HCT116 (cell line): ENCODE data around the gene ATF6B. TPM values are rescaled to one million over a fixed set of nuclear protein-coding genes. Genes with fewer than 3 reads are reported as not detected.

Experiments
- ATAC-seq: fragments of 200-7000 bp; cut with Tn5 transposase; 2 replicates; pipeline ENCODE4 v1.9.1; 2020; ENCODE audit warnings: mild to moderate bottlenecking, moderate library complexity
- BruUV-seq: library from RNA; stranded (reverse); fragments of 400-500 nt; replicated peaks from 2 replicates; lab custom pipeline; 2021; lab: Mats Ljungman, UMichigan
- CTCF ChIA-PET: fragments of 300-600 bp; sonication (Branson Sonifier 250); formaldehyde crosslinking; loops from one replicate; lab custom pipeline; 2021; ENCODE audit warnings: antibody characterized with exemption; lab: Charles Lee
- POLR2A ChIA-PET: fragments of 300-600, 350-600 bp; sonication (Branson Sonifier 250); formaldehyde crosslinking; loops from one replicate; lab custom pipeline; 2021; ENCODE audit warnings: antibody characterized with exemption; lab: Charles Lee
- RAD21 ChIA-PET, 2 experiments: fragments of 300-600 bp; sonication (Branson Sonifier 250); formaldehyde crosslinking; loops; one replicate each; lab custom pipeline; 2023; ENCODE audit warnings: low total read pairs in 2 of 2; ENCODE audit not compliant: uncharacterized antibody in 2 of 2, unreplicated experiment in 2 of 2, low non-redundant PET in 1 of 2; lab: Charles Lee
- DNase-seq: peaks from one replicate; pipeline ENCODE4 v3.0.0-alpha.2; 2010; ENCODE audit warnings: low read depth, low spot score
- H2AFZ ChIP-seq: fragments of 200-600 bp; shearing (Covaris generic), sonication (generic); 2 replicates; pipeline ENCODE4 v1.6.1; 2017; ENCODE audit warnings: low read depth, mixed run types, mixed read lengths, antibody characterized with exemption, low read length; ENCODE audit not compliant: poor library complexity, severe bottlenecking
- H3K27ac ChIP-seq: 2 replicates; pipeline ENCODE4 v1.5.1; 2012; ENCODE audit warnings: low read depth, low read length
- H3K27me3 ChIP-seq: fragments of 200-600 bp; sonication (generic); 2 replicates; pipeline ENCODE4 v1.6.1; 2016; ENCODE audit warnings: mixed run types, low read length, mixed read lengths; ENCODE audit not compliant: insufficient read depth
- H3K36me3 ChIP-seq, 2 experiments: fragments of 200-500 bp in 1 of 2; fragments of 200-600 bp in 1 of 2; sonication (Bioruptor generic) in 1 of 2; sonication (generic) in 1 of 2; 2 replicates each; pipeline versions ENCODE4 v1.5.1 to v1.6.1; 2014 to 2016; ENCODE audit warnings: low read length in 2 of 2, inconsistent platforms in 1 of 2, mixed read lengths in 1 of 2, mixed run types in 1 of 2; ENCODE audit not compliant: insufficient read depth in 2 of 2, control insufficient read depth in 1 of 2
- H3K4me1 ChIP-seq, 2 experiments: fragments of 200-600 bp in 1 of 2; sonication (generic) in 1 of 2; 2 replicates each; pipeline versions ENCODE4 v1.5.1 to v1.6.1; 2012 to 2017; ENCODE audit warnings: low read length in 2 of 2, inconsistent platforms in 1 of 2, mild to moderate bottlenecking in 1 of 2, mixed read lengths in 1 of 2, mixed run types in 1 of 2, moderate library complexity in 1 of 2; ENCODE audit not compliant: insufficient read depth in 2 of 2, control insufficient read depth in 1 of 2
- H3K4me2 ChIP-seq: fragments of 200-600 bp; sonication (generic); 2 replicates; pipeline ENCODE4 v1.6.1; 2017; ENCODE audit warnings: mixed run types, low read length, mixed read lengths
- H3K4me3 ChIP-seq, 2 experiments: fragments of 200-600 bp in 1 of 2; sonication (generic) in 1 of 2; replicated peaks in 1 of 2; 2 replicates each; pipeline ENCODE4 v1.5.1; 2011 to 2016; ENCODE audit warnings: low read length in 2 of 2, control low read depth in 1 of 2, low read depth in 1 of 2, mild to moderate bottlenecking in 1 of 2, mixed read lengths in 1 of 2, mixed run types in 1 of 2
- H3K79me2 ChIP-seq: fragments of 200-600 bp; sonication (generic); 2 replicates; pipeline ENCODE4 v1.6.1; 2017; ENCODE audit warnings: mild to moderate bottlenecking, mixed run types, low read length, moderate library complexity, mixed read lengths; ENCODE audit not compliant: insufficient read depth
- H3K9ac ChIP-seq: fragments of 200-600 bp; sonication (generic); 2 replicates; pipeline ENCODE4 v1.6.1; 2016; ENCODE audit warnings: low read length, mixed read lengths
- H3K9me2 ChIP-seq: fragments of 200-600 bp; sonication (generic), shearing (Covaris generic); 2 replicates; pipeline ENCODE4 v1.6.1; 2017; ENCODE audit warnings: mixed run types, mild to moderate bottlenecking, moderate library complexity; ENCODE audit not compliant: insufficient read depth
- H3K9me3 ChIP-seq, 2 experiments: fragments of 200-500 bp in 1 of 2; fragments of 200-600 bp in 1 of 2; sonication (Bioruptor generic) in 1 of 2; sonication (generic) in 1 of 2; 2 replicates each; pipeline ENCODE4 v1.6.1; 2014 to 2017; ENCODE audit warnings: low read length in 2 of 2, mixed read lengths in 2 of 2, inconsistent platforms in 1 of 2, low read depth in 1 of 2, mild to moderate bottlenecking in 1 of 2, mixed run types in 1 of 2, moderate library complexity in 1 of 2; ENCODE audit not compliant: control insufficient read depth in 1 of 2, insufficient read depth in 1 of 2
- H4K20me1 ChIP-seq: fragments of 200-600 bp; sonication (generic), shearing (Covaris generic); 2 replicates; pipeline ENCODE4 v1.6.1; 2017; ENCODE audit warnings: mixed run types, mild to moderate bottlenecking, moderate library complexity; ENCODE audit not compliant: insufficient read depth
- CEBPB ChIP-seq: IDR thresholded peaks from 2 replicates; pipeline ENCODE4 v1.6.1; 2012; ENCODE audit warnings: low read depth
- ELF1 ChIP-seq: IDR thresholded peaks from 2 replicates; pipeline ENCODE4 v1.6.1; 2012; ENCODE audit warnings: low read depth, borderline replicate concordance
- FOSL1 ChIP-seq: IDR thresholded peaks from 2 replicates; pipeline ENCODE4 v1.6.1; 2012; ENCODE audit warnings: low read depth
- JUND ChIP-seq: IDR thresholded peaks from 2 replicates; pipeline ENCODE4 v1.6.1; 2012
- POLR2A ChIP-seq: IDR thresholded peaks from 2 replicates; pipeline ENCODE4 v1.7.0; 2011; ENCODE audit warnings: borderline replicate concordance; ENCODE audit not compliant: insufficient read depth, insufficient read length; ENCODE audit errors: extremely low read depth
- POLR2AphosphoS5 ChIP-seq: IDR thresholded peaks from 2 replicates; pipeline ENCODE4 v1.6.1; 2011; ENCODE audit warnings: mild to moderate bottlenecking, low read depth, low read length, moderate library complexity
- SIN3A ChIP-seq: IDR thresholded peaks from 2 replicates; pipeline ENCODE4 v1.6.1; 2012; ENCODE audit warnings: low read depth
- SP1 ChIP-seq: IDR thresholded peaks from 2 replicates; pipeline ENCODE4 v1.6.1; 2012; ENCODE audit warnings: low read depth
- TCF7L2 ChIP-seq: IDR thresholded peaks from 2 replicates; pipeline ENCODE4 v1.7.0; 2011; ENCODE audit warnings: borderline replicate concordance, inconsistent platforms; ENCODE audit not compliant: insufficient read depth, insufficient read length; ENCODE audit errors: extremely low read depth
- ZNF274 ChIP-seq: fragments of 200-500 bp; sonication (Bioruptor generic); IDR thresholded peaks from 2 replicates; pipeline ENCODE4 v1.6.1; 2014; ENCODE audit warnings: mild to moderate bottlenecking, low read depth, low read length, inconsistent platforms
- intact Hi-C: fragments of 100-400 bp; cut with micrococcal nuclease; formaldehyde crosslinking; loops from 2 replicates; pipeline ENCODE4 v1.10.0; 2022
- total RNA-seq: library from RNA; stranded (reverse); gene quantifications from one replicate; pipeline ENCODE4 v1.2.1, GENCODE V29; 2021; ENCODE audit not compliant: unreplicated experiment
- TF ChIP-seq, protein P1 (sequence below): IDR thresholded peaks from 2 replicates; pipeline ENCODE4 v1.6.1; 2012
- TF ChIP-seq, protein P2 (sequence below), 3 experiments: fragments of 200-600 bp in 1 of 3; sonication (generic) in 1 of 3; IDR thresholded peaks in 2 of 3; conservative IDR thresholded peaks in 1 of 3; 2 replicates each; pipeline ENCODE4 v1.5.1; 2012 to 2017; ENCODE audit warnings: low read depth in 2 of 3, low read length in 2 of 3, antibody characterized with exemption in 1 of 3, borderline replicate concordance in 1 of 3, control low read depth in 1 of 3, mild to moderate bottlenecking in 1 of 3, mixed read lengths in 1 of 3, mixed run types in 1 of 3, moderate library complexity in 1 of 3; ENCODE audit not compliant: insufficient read depth in 1 of 3
- TF ChIP-seq, protein P3 (sequence below): IDR thresholded peaks from 2 replicates; pipeline ENCODE4 v1.6.1; 2012
- TF ChIP-seq, protein P4 (sequence below): IDR thresholded peaks from 2 replicates; pipeline ENCODE4 v1.6.1; 2012; ENCODE audit warnings: low read depth

The ATF6B gene
- total RNA-seq, 1 experiment from 2014 or later, result 63.9 TPM

DNA sequence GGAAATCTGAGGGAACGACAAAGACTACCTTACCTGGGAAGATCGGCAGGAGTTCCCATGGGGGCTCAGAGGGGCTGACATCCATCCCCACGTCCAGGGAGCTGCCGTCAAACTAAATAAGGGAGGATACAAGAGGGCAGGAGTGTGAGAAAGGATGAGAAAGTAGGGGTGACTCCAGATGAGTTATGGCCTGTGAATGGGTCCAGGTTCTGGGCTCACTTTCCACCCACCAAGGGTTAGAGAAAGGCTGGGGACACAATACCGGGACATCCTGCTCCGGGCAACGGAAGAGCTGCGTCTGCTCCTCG, 683 bp downstream of the ATF6B start:
- Histone ChIP-seq H3K27me3 (no peaks in the 10 kb centered on the region), H3K4me2 (peak overlapping the region; percentile 86), H3K27ac (peak overlapping the region; percentile 83), H3K9me3 (no peaks in the 10 kb centered on the region), H4K20me1 (no peaks in the 10 kb centered on the region), H3K36me3 (peaks cover 0 to 2% of the 10 kb centered on the region in 2 experiments; a peak in 1 of 4 replicates), H3K9ac (peak overlapping the region; percentile 93), H3K9me2 (no peaks in the 10 kb centered on the region), H2AFZ (no peak overlapping the region), H3K79me2 (peaks cover 27% of the 10 kb centered on the region), H3K4me1 (peaks cover 24 to 31% of the 10 kb centered on the region in 2 experiments), H3K4me3 (peak overlapping the region; percentile 94 to 100)
- no peak for TF ChIP-seq ZNF274
- no peak for TF ChIP-seq SIN3A
- no peak for TF ChIP-seq SP1
- no peak for TF ChIP-seq POLR2A
- no peak for TF ChIP-seq FOSL1
- ATAC-seq (no peak), DNase-seq (no peak)
- ChIA-PET CTCF (interaction anchor here (1.1 to 1.8 kb wide), 4 partner anchors 8 to 68 kb away, joined by 3 to 18 read pairs (median 4); no protein-coding TSS in a partner anchor), RAD21 (interaction anchor here in 1 of 2 experiments (0.6 kb wide), 1 partner anchor 445 kb away, joined by 4 read pairs; no protein-coding TSS in a partner anchor), POLR2A (interaction anchor here (1.2 to 1.9 kb wide), 4 partner anchors 17 to 68 kb away, joined by 3 to 10 read pairs (median 4); partner anchors contain the start of gene PBX2)
- intact Hi-C loops, result no loop called here
- BruUV-seq, result no TSS peak

DNA sequence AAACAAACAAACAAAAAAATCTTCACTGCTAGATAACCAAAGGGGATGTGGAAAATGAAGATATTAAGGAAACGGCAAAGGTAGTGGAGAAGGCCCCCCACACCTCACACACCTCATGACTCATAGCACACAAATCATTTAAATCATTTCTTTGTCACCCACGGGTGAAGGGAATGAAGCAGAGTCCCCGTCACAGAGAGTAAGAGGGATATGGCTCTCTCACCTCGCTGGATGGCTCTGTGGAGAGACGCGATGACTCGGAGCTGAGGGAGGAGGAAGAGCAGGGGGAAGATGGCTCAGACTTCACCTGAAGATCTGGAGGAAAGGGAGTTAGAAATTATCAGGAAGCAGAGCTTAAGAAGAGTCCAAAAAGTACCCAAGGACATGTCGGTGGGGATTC, 1.2 kb downstream of the ATF6B start:
- Histone ChIP-seq H3K79me2 (peaks cover 27% of the 10 kb centered on the region), H3K27ac (no peak overlapping the region)
- intact Hi-C loops, result no loop called here
- no peak for TF ChIP-seq CEBPB
- no peak for TF ChIP-seq JUND
- TF ChIP-seq, protein P1, sequence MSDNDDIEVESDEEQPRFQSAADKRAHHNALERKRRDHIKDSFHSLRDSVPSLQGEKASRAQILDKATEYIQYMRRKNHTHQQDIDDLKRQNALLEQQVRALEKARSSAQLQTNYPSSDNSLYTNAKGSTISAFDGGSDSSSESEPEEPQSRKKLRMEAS, result no peak
- no peak for TF ChIP-seq POLR2A
- no peak for TF ChIP-seq SIN3A
- TF ChIP-seq ZNF274, result no peak
- TF ChIP-seq TCF7L2, result no peak
- no peak for TF ChIP-seq POLR2AphosphoS5
- TF ChIP-seq, protein P2, sequence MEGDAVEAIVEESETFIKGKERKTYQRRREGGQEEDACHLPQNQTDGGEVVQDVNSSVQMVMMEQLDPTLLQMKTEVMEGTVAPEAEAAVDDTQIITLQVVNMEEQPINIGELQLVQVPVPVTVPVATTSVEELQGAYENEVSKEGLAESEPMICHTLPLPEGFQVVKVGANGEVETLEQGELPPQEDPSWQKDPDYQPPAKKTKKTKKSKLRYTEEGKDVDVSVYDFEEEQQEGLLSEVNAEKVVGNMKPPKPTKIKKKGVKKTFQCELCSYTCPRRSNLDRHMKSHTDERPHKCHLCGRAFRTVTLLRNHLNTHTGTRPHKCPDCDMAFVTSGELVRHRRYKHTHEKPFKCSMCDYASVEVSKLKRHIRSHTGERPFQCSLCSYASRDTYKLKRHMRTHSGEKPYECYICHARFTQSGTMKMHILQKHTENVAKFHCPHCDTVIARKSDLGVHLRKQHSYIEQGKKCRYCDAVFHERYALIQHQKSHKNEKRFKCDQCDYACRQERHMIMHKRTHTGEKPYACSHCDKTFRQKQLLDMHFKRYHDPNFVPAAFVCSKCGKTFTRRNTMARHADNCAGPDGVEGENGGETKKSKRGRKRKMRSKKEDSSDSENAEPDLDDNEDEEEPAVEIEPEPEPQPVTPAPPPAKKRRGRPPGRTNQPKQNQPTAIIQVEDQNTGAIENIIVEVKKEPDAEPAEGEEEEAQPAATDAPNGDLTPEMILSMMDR (IDR thresholded peaks at IDR 0.05 in 2 of 3, conservative IDR thresholded peaks at IDR 0.05 in 1 of 3; ENCODE audit: borderline replicate concordance in 1 of 3, insufficient read depth in 1 of 3, low read depth in 2 of 3, low read length in 2 of 3), result no peak
- TF ChIP-seq ELF1, result no peak
- TF ChIP-seq, protein P3, sequence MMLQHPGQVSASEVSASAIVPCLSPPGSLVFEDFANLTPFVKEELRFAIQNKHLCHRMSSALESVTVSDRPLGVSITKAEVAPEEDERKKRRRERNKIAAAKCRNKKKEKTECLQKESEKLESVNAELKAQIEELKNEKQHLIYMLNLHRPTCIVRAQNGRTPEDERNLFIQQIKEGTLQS, result no peak
- TF ChIP-seq, protein P4, sequence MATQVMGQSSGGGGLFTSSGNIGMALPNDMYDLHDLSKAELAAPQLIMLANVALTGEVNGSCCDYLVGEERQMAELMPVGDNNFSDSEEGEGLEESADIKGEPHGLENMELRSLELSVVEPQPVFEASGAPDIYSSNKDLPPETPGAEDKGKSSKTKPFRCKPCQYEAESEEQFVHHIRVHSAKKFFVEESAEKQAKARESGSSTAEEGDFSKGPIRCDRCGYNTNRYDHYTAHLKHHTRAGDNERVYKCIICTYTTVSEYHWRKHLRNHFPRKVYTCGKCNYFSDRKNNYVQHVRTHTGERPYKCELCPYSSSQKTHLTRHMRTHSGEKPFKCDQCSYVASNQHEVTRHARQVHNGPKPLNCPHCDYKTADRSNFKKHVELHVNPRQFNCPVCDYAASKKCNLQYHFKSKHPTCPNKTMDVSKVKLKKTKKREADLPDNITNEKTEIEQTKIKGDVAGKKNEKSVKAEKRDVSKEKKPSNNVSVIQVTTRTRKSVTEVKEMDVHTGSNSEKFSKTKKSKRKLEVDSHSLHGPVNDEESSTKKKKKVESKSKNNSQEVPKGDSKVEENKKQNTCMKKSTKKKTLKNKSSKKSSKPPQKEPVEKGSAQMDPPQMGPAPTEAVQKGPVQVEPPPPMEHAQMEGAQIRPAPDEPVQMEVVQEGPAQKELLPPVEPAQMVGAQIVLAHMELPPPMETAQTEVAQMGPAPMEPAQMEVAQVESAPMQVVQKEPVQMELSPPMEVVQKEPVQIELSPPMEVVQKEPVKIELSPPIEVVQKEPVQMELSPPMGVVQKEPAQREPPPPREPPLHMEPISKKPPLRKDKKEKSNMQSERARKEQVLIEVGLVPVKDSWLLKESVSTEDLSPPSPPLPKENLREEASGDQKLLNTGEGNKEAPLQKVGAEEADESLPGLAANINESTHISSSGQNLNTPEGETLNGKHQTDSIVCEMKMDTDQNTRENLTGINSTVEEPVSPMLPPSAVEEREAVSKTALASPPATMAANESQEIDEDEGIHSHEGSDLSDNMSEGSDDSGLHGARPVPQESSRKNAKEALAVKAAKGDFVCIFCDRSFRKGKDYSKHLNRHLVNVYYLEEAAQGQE, result no peak

More for the DNA sequence above, 1.2 kb downstream of the ATF6B start:
- Histone ChIP-seq H3K9me3 (no peaks in the 10 kb centered on the region), H3K27me3 (no peaks in the 10 kb centered on the region), H3K36me3 (peaks cover 0 to 2% of the 10 kb centered on the region in 2 experiments; a peak in 3 of 4 replicates), H2AFZ (no peak overlapping the region), H3K4me2 (peak overlapping the region; percentile 86), H3K4me3 (peak overlapping the region; percentile 94 to 100), H3K4me1 (peaks cover 24 to 31% of the 10 kb centered on the region in 2 experiments), H3K9me2 (no peaks in the 10 kb centered on the region), H4K20me1 (no peaks in the 10 kb centered on the region), H3K9ac (peak overlapping the region; percentile 93)
- ChIA-PET POLR2A (interaction anchor here (1.2 to 1.9 kb wide), 3 partner anchors 51 to 69 kb away, joined by 4 to 10 read pairs (median 4); partner anchors contain the start of gene PBX2), CTCF (interaction anchor here (1.2 to 1.8 kb wide), 2 partner anchors 8 to 69 kb away, joined by 4 to 18 read pairs; no protein-coding TSS in a partner anchor), RAD21 (interaction anchor here in 1 of 2 experiments (0.6 kb wide), 1 partner anchor 445 kb away, joined by 4 read pairs; no protein-coding TSS in a partner anchor)
- no peak for ATAC-seq
- BruUV-seq, result no TSS peak
- DNase-seq, result no peak
